Mammary epithelial cell (primary cell): ENCODE data around the gene ZNF692.

Source experiments
- EZH2 ChIP-seq: IDR thresholded peaks from 2 replicates; pipeline ENCODE4 v1.6.1; 2012; ENCODE audit warnings: low read length, inconsistent platforms, borderline replicate concordance
- TF ChIP-seq, protein P1 (sequence below), 2 donors: IDR thresholded peaks in 1 of 2; conservative IDR thresholded peaks in 1 of 2; 2 replicates each; pipeline ENCODE4 v1.5.1; 2011 to 2012; ENCODE audit warnings: inconsistent platforms in 2 of 2, low read length in 2 of 2, mild to moderate bottlenecking in 2 of 2, control low read depth in 1 of 2, low read depth in 1 of 2; ENCODE audit not compliant: insufficient read depth in 1 of 2; ENCODE audit errors: extremely low read depth in 1 of 2

DNA sequence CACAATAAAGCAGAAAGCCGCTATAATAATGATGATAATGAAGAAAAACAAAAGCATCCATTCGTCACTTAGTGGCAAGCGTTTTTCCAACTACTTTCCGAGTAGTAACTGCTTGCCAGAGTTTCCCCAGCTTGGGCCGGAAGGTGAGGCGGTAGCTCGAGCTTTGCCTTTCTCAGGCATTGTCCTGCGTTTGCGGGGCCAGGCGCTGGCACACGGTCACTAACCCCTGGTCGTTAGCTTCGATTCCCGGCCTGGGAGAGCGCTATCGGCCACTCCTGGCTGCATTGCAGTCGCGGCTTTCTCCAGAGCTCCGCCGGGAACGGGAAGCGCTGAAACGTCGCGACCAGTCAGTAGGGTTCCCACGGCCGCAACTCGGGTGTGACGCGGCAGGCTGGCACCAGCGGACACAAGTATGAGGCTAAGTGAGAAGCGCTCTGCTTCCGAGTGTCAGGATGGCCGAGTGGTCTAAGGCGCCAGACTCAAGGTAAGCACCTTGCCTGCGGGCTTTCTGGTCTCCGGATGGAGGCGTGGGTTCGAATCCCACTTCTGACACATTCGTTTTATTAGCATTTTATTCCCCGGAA, 14.6 kb upstream of the ZNF692 start:
- TF ChIP-seq EZH2, result no peak
- TF ChIP-seq, protein P1, sequence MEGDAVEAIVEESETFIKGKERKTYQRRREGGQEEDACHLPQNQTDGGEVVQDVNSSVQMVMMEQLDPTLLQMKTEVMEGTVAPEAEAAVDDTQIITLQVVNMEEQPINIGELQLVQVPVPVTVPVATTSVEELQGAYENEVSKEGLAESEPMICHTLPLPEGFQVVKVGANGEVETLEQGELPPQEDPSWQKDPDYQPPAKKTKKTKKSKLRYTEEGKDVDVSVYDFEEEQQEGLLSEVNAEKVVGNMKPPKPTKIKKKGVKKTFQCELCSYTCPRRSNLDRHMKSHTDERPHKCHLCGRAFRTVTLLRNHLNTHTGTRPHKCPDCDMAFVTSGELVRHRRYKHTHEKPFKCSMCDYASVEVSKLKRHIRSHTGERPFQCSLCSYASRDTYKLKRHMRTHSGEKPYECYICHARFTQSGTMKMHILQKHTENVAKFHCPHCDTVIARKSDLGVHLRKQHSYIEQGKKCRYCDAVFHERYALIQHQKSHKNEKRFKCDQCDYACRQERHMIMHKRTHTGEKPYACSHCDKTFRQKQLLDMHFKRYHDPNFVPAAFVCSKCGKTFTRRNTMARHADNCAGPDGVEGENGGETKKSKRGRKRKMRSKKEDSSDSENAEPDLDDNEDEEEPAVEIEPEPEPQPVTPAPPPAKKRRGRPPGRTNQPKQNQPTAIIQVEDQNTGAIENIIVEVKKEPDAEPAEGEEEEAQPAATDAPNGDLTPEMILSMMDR (conservative IDR thresholded peaks at IDR 0.05 in 1 of 2, IDR thresholded peaks at IDR 0.05 in 1 of 2; ENCODE audit: extremely low read depth in 1 of 2, insufficient read depth in 1 of 2, low read depth in 1 of 2, low read length in 2 of 2), result peak in 1 of 2 donors; percentile 14
